GM20431 (cell line): Measurements from ENCODE around the gene BANP.

Source experiments
- in situ Hi-C: fragments of 300-500 bp; cut with MseI, MboI; formaldehyde crosslinking; loops from one replicate; pipeline ENCODE4 v1.15.0; 2020; ENCODE audit warnings: low sequenced_read_pairs; ENCODE audit not compliant: unreplicated experiment

BANP gene

GRCh38 chr16:87947356-87948118 is 3.7 kb upstream of the BANP start:
- in situ Hi-C loops: no loop called here

DNA sequence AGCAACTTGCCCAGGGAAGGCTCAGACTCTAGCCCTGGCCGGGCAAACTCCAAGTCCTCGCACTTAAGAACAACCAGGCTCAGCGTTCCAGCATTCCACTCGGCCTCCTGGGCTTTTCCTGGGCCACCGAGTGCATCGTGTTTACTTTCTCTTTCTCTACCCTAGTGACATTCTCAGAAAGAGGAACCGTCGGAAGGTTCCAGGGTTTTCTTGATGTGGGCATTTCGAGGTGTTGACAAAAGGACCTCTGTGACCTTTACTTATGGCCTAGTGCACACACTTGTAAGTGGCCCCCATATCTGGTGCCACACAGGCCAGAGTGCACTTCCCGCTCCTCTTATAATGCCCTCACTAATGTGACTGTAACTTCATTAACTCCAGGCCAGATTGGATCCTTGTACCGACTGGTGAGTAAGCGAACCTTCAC is 3.1 kb upstream of the BANP start:
- in situ Hi-C loops: no loop called here

DNA sequence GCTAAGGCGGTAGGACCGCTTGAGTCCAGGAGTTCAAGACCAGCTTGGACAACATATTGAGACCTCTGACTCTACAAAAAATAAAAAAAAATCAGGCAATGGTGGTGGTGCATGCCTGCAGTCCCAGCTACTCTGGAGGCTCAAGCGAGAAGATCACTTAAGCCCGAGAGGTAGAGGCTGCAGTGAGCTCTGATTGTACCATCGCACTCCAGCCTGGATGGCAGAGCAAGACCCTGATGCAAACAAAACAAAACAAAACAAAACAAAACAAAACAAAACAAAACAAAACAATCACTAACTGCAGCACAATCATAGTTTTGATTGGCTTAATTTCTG is 2.5 kb upstream of the BANP start:
- in situ Hi-C loops: no loop called here

GRCh38 chr16:87949071-87949744 is 2.0 kb upstream of the BANP start:
- in situ Hi-C loops: no loop called here

GRCh38 chr16:87951552-87952538 is 611 bp downstream of the BANP start:
- in situ Hi-C loops: no loop called here

GRCh38 chr16:87952751-87953150 is 1.5 kb downstream of the BANP start:
- in situ Hi-C loops: no loop called here

DNA sequence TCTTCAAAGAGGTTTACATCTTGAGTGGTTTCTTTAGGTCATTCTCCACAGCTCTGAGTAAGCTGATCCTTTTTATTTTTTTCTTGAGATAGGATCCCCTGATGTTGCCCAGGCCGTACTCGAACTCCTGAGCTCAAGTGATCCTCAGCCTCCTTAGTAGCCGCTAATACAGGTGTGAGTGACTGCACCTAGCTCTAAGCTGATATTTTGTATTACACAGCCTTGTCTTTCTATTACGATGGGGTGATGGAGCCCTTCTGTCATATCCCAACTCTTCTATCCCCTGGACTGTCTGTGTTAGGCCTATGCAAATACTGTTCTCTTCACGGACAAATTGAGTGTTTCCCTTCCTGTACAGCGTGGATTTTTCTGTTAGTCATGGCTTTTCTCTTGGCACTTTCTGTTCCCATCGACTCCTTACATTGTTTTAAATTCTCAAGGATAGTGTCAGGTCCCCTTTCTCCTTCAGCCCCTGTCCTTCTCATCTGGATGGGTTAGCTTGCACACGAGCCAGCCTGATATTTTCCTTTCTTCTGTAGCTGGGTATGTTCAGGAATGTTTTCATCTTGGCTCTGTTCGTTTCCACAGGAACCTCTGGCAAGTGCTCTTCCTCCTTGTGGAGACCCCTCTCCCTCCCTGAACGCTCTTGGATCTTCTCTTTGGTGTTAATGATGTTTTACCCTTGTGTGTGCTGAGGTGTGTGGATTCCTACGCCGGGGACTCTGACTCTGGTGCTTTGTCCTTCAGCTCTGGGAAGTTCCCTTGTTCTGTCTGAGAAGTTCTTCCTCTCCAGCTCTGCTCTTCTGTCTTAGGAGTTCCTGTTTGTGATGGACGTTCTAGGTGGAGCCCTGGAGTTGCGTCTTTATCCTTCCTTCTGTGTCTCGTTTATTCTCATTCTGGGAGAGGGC is 2.3 kb downstream of the BANP start:
- in situ Hi-C loops: no loop called here

GRCh38 chr16:87954361-87954760 is 3.1 kb downstream of the BANP start:
- in situ Hi-C loops: no loop called here

GRCh38 chr16:87954826-87955225 is 3.6 kb downstream of the BANP start:
- in situ Hi-C loops: no loop called here

- in situ Hi-C loops: no loop called here
These were observed 4.3 kb downstream of the BANP start for GRCh38 chr16:87955302-87956097.

DNA sequence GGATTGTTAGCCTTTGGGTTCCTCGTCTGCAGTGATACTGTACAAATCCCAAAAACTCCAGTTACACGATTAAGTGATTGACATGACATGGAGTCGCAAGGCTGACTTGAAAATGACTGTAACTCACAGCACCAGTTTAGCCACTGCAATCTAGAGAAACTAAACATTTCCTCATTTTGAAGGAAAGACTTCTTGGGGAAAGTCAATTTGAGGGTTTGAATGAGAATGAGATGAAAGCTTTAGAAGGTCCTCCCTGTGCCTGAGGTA is 4.8 kb downstream of the BANP start:
- in situ Hi-C loops: no loop called here

GRCh38 chr16:87956365-87957231 is 5.4 kb downstream of the BANP start:
- in situ Hi-C loops: no loop called here

GRCh38 chr16:87957296-87958094 is 6.3 kb downstream of the BANP start:
- in situ Hi-C loops: no loop called here

DNA sequence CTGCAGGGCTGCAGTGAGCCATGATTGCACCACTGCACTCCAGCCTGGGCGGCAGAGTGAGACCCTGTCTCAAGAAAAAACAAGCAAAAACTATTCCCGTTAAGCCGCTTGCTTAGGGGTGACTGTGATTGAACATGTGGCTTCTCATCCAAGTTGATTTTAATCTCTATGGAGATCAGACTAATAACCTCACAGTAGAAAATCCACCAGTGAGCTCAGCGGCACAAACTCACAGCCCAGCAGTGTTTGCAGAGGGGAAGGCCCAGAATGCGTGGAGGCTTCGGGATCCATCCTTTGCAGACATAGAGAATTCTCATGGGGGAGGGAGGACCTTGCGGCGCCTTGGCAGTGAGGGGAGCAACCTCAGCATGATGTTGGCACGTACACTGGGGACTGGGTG is 7.4 kb downstream of the BANP start:
- in situ Hi-C loops: no loop called here

DNA sequence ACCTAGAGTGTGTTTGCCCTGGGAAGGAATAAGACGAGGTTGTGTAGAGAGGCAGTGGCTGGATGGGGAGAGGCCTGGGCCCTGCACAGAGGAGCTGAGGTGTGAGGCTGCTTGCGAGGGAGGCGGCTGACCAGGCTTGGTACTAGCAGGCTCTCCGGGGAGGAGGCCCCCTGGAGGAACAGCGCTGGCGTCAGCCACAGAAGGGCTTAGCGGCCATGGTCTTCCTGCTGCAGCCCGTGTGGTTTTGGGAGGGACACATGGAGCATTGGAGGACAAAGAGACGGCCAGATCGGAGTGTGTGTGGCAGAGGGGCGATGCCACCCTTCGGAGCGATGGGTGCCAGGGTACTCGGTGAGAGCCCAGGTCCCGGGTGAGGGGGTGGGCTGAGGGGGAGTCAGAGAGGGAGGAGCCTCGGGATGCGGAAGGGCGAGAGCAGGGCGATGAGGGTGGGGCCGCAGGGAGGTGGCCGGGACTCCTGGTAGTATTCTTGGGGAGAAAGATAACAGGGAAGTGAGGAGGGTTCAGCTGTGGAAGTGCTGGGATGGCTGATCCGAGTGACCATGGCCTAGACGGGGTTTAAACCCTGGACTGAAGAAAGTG is 8.3 kb downstream of the BANP start:
- in situ Hi-C loops: no loop called here

DNA sequence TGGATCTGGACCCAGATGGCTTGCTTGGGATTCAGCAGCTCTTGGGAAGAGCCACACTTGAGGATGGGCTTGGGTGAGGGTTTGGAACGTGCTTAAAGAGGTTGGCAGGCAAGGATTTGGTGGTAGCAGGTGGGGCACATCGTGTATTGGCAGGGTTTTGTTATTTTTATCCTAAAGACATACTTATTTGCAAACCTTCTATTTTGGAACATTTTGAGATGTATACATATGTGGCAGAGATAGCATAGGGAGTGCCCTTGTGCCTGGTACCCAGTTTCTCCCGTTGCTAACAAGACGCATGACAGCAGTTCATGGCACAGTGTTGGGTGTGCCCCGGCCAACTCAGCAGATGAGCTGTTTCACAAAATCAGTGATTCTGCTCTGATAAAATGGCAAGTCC is 9.1 kb downstream of the BANP start:
- in situ Hi-C loops: no loop called here

DNA sequence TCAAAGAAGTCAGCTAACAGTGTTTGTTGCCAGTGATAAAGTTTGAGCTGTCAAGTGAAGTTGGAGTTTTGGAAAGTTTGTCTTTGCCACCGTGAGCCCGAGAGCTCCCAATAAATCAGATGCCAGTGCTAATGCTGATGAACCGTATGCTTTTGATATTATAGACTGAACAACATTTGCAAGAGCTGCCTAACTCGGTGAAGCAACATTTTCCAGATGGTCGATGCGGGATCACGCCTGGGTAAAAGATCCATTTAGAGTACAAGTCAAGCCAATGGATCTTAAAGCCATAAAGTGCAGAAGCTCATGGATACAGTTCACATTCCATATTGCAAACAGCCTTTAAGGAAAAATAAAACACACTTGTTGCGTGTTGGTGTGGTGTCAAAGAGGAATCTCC is 9.6 kb downstream of the BANP start:
- in situ Hi-C loops: no loop called here
